MM.1S (cell line): ENCODE results near the gene AMY2A.
"Not testable (repeated sequence)": the region's sequence is repeated elsewhere in the genome, so short reads cannot be mapped to it uniquely, and the experiment has no call there.

Source experiments
- DNase-seq: peaks from one replicate; pipeline ENCODE4 v3.0.0-alpha.2; 2015
- H2AFZ ChIP-seq: fragments of 300-600 bp; sonication (generic); 2 replicates; pipeline ENCODE4 v1.6.0; 2016; ENCODE audit warnings: antibody characterized with exemption, low read length
- H3F3A ChIP-seq: fragments of 300-600 bp; sonication (generic); 2 replicates; pipeline ENCODE4 v1.6.1; 2016; ENCODE audit warnings: mild to moderate bottlenecking, antibody characterized with exemption, low read length, moderate library complexity, mixed read lengths; ENCODE audit not compliant: insufficient read depth
- H3K27ac ChIP-seq: fragments of 300-600 bp; sonication (generic); 2 replicates; pipeline ENCODE4 v1.5.1; 2016; ENCODE audit warnings: mild to moderate bottlenecking, low read length
- H3K27me3 ChIP-seq: fragments of 300-600 bp; sonication (generic); replicated peaks from 2 replicates; pipeline ENCODE4 v1.6.0; 2016; ENCODE audit warnings: low read length; ENCODE audit not compliant: insufficient read depth
- H3K36me3 ChIP-seq: fragments of 300-600 bp; sonication (generic); replicated peaks from 2 replicates; pipeline ENCODE4 v1.6.1; 2016; ENCODE audit warnings: mild to moderate bottlenecking, low read length, mixed read lengths; ENCODE audit not compliant: insufficient read depth
- H3K4me1 ChIP-seq: fragments of 300-600 bp; sonication (generic); 2 replicates; pipeline ENCODE4 v1.6.1; 2016; ENCODE audit warnings: low read length, mixed read lengths
- H3K4me2 ChIP-seq: fragments of 300-600 bp; sonication (generic); 2 replicates; pipeline ENCODE4 v1.6.0; 2016; ENCODE audit warnings: low read depth, low read length
- H3K4me3 ChIP-seq: fragments of 300-600 bp; sonication (generic); 2 replicates; pipeline ENCODE4 v1.5.1; 2016; ENCODE audit warnings: low read length, mixed read lengths
- H3K79me2 ChIP-seq: fragments of 300-600 bp; sonication (generic); 2 replicates; pipeline ENCODE4 v1.6.1; 2016; ENCODE audit warnings: mixed run types, low read length, mixed read lengths
- H3K9ac ChIP-seq: fragments of 300-600 bp; sonication (generic); 2 replicates; pipeline ENCODE4 v1.6.1; 2016; ENCODE audit warnings: low read length, mixed read lengths
- H3K9me2 ChIP-seq: fragments of 300-600 bp; sonication (generic); replicated peaks from 2 replicates; pipeline ENCODE4 v1.6.1; 2016; ENCODE audit warnings: mild to moderate bottlenecking, low read length, mixed read lengths; ENCODE audit not compliant: insufficient read depth
- H3K9me3 ChIP-seq: fragments of 300-600 bp; sonication (generic); replicated peaks from 2 replicates; pipeline ENCODE4 v1.6.1; 2016; ENCODE audit warnings: mild to moderate bottlenecking, low read length, mixed read lengths; ENCODE audit not compliant: insufficient read depth
- H4K20me1 ChIP-seq: fragments of 300-600 bp; sonication (generic); 2 replicates; pipeline ENCODE4 v1.6.1; 2016; ENCODE audit warnings: mild to moderate bottlenecking, low read length, moderate library complexity, mixed read lengths; ENCODE audit not compliant: insufficient read depth
- CTCF ChIP-seq: fragments of 300-600 bp; sonication (generic); IDR thresholded peaks from 2 replicates; pipeline ENCODE4 v1.5.1; 2016; ENCODE audit warnings: antibody characterized with exemption, low read length, mixed read lengths
- EZH2 ChIP-seq: fragments of 300-600 bp; sonication (generic); optimal IDR thresholded peaks from 2 replicates; pipeline ENCODE3; 2017; ENCODE audit warnings: low read depth, mild to moderate bottlenecking, antibody characterized with exemption, low read length, mixed read lengths
- EZH2phosphoT487 ChIP-seq: fragments of 300-600 bp; sonication (generic); IDR thresholded peaks from 2 replicates; pipeline ENCODE4 v1.6.1; 2018; ENCODE audit warnings: antibody characterized with exemption, low read length

Gene AMY2A

GRCh38 chr1:103616994-103617477 lies at the start of gene AMY2A:
AMY2A (plus strand) TSS chr1:103617427; CDS start chr1:103617441, 14 bp downstream.
- not testable (repeated sequence) for H3K4me3 ChIP-seq, H3K4me2 ChIP-seq, H3K9me3 ChIP-seq, H3F3A ChIP-seq, H4K20me1 ChIP-seq, DNase-seq, H3K9ac ChIP-seq, H3K36me3 ChIP-seq, H3K27me3 ChIP-seq, H3K4me1 ChIP-seq, H2AFZ ChIP-seq, H3K79me2 ChIP-seq, H3K9me2 ChIP-seq, H3K27ac ChIP-seq

GRCh38 chr1:103569493-103569892 lies 47.7 kb upstream of the AMY2A start:
- no peaks in the 10 kb centered on the region for H3K9me2 ChIP-seq
- no peak overlapping the region for H2AFZ ChIP-seq
- TF ChIP-seq CTCF, result no peak
- no peak for TF ChIP-seq EZH2phosphoT487
- TF ChIP-seq EZH2, result no peak
- no peak overlapping the region for H3K4me3 ChIP-seq
- H3K4me1 ChIP-seq, result no peaks in the 10 kb centered on the region
- no peaks in the 10 kb centered on the region for H3F3A ChIP-seq
- H3K27ac ChIP-seq, result no peak overlapping the region
- no peak overlapping the region for H3K4me2 ChIP-seq
- DNase-seq, result no peak
- H3K36me3 ChIP-seq, result no peaks in the 10 kb centered on the region
- H3K9ac ChIP-seq, result no peak overlapping the region
- no peaks in the 10 kb centered on the region for H3K9me3 ChIP-seq
- no peaks in the 10 kb centered on the region for H3K79me2 ChIP-seq
- H3K27me3 ChIP-seq, result no peaks in the 10 kb centered on the region
- no peaks in the 10 kb centered on the region for H4K20me1 ChIP-seq

GRCh38 chr1:103571289-103571688 lies 45.9 kb upstream of the AMY2A start, which contains the start of gene AMY2B:
AMY2B (plus strand) TSS chr1:103571589; CDS start chr1:103571603, 14 bp downstream.
- not testable (repeated sequence) for H3K27me3 ChIP-seq, H3K9me2 ChIP-seq, DNase-seq, H2AFZ ChIP-seq, H3K4me3 ChIP-seq, H3K4me2 ChIP-seq, H3K36me3 ChIP-seq, H3K9ac ChIP-seq, H3K4me1 ChIP-seq, H3F3A ChIP-seq, H4K20me1 ChIP-seq, H3K9me3 ChIP-seq, H3K27ac ChIP-seq, H3K79me2 ChIP-seq

DNA sequence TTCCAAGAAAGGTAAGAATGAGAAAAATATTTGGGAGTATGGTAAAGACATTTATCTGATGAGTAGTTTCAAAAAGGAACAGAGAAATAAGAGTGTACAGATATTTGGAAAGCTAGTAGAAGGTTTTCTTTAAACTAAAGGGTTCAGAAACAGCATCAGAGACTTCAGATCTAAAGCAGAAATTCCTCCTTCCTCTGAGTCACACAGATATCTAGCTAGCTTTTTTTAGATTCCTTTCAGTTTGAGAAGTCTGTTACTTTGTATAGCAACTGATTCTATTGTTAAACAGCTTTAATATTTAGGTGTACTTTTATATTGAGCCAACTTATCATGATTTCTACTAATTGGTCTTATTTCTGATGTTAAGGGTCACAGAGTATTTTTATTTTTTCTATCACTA lies 41.2 kb upstream of the AMY2A start:
- Histone ChIP-seq H2AFZ (no peak overlapping the region), H3K79me2 (no peaks in the 10 kb centered on the region), H3K27ac (no peak overlapping the region), H4K20me1 (no peaks in the 10 kb centered on the region), H3F3A (no peaks in the 10 kb centered on the region), H3K9ac (no peak overlapping the region), H3K4me3 (no peak overlapping the region), H3K9me2 (no peaks in the 10 kb centered on the region), H3K27me3 (no peaks in the 10 kb centered on the region), H3K4me2 (peak overlapping the region; percentile 34; the same call in 1 of the 2 replicates), H3K36me3 (no peaks in the 10 kb centered on the region), H3K4me1 (0 out of 2 replicates have a peak, but pooled peaks cover 3% of the 10 kb centered on the region), H3K9me3 (no peaks in the 10 kb centered on the region)
- TF ChIP-seq CTCF (no peak), EZH2 (no peak)
- peak; percentile 20 for DNase-seq

DNA sequence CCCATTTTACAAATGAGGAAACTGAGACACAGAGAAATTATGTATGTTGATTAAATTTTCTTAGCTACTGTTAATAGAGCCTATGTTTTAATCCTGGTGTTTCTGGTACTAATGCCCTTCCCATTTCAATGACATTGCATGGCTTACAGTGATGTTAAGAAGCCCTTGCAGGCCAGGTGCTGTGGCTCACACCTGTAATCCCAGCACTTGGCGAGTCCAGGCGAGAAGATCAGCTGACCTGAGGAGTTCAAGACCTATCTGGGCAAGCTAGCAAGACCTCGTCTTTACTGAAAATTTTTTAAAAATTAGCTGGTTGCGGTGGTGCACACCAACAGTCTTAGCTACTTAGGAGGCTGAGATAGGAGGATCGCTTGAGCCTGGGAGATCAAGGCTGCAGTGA lies 40.4 kb upstream of the AMY2A start:
- not testable (repeated sequence) for H3K4me1 ChIP-seq, H3K9me2 ChIP-seq, H3K79me2 ChIP-seq, H3F3A ChIP-seq, H4K20me1 ChIP-seq, H3K9ac ChIP-seq, H3K9me3 ChIP-seq, H3K4me2 ChIP-seq, H2AFZ ChIP-seq, H3K27me3 ChIP-seq, H3K4me3 ChIP-seq, H3K36me3 ChIP-seq, H3K27ac ChIP-seq, DNase-seq
